Heart left ventricle (tissue), 13 donors: ENCODE measurements around the gene FPR1.

ENCODE experiments used
- POLR2A ChIP-seq, 2 donors: fragments of 450-650 bp; IDR thresholded peaks; one replicate each; pipeline ENCODE4 v1.6.1; 2017; ENCODE audit warnings: antibody characterized with exemption in 2 of 2, mild to moderate bottlenecking in 2 of 2, moderate library complexity in 2 of 2
- TF ChIP-seq, protein P1 (sequence below), 12 donors: fragments of 200-600 bp; sonication (generic) in 4 of 12; IDR thresholded peaks; one replicate each; pipeline versions ENCODE4 v1.5.0 to v1.8.0; 2018 to 2022; ENCODE audit warnings: antibody characterized with exemption in 12 of 12, mild to moderate bottlenecking in 5 of 12
- donor health status: ischemic (EF 13 %, LVEDD 7.1; RV severe dilation, severe dysfunction).
- donor health status: DM: no; HTN: yes; CAD: no.
- donor health status: DM: no; HTN: no; CAD: no.
- donor health status: ischemic (EF 25% LVEDD 6.9; RV normal size, moderate dysfunction).
- donor health status: ischemic (EF 25% LVEDD 5.7; RV mildly dilated, moderate dysfunction).
- donor health status: ischemic (EF 35%, LVEDD 5.7; RV mildly dilated, moderate dysfunction).
- donor health status: nonischemic (EF 11% LVEDD 7.7; RV severe dilation, severe dysfunction).
- donor health status: DM: yes; HTN: yes; CAD: no.
- donor health status: PGD.
- donor health status: ischemic (EF 29% LVEDD 5.4; RV normal size, mild dysfunction).
- donor health status: nonischemic (EF 23%, LVEDD 6.1; RV moderate dilation, normal function).

DNA sequence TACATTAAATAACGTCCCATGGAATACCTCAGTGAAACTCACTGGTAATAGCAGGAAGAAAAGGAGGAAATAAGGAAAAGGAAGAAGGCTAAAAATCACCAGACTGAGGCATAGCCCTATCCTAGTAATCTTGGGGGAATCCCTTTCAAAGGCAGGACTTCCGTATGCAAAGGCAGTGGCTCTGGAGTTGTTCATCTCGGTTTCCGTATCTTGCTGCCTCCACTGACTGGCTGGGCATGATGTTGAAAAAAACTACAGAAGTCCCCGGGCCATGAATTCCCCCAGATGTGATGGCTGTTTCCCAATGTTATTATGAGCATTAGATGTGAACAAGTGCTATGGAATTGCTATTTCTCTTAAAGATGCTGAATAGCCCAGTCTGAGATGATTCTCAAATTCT lies 14.8 kb upstream of the FPR1 start:
- TF ChIP-seq, protein P1, sequence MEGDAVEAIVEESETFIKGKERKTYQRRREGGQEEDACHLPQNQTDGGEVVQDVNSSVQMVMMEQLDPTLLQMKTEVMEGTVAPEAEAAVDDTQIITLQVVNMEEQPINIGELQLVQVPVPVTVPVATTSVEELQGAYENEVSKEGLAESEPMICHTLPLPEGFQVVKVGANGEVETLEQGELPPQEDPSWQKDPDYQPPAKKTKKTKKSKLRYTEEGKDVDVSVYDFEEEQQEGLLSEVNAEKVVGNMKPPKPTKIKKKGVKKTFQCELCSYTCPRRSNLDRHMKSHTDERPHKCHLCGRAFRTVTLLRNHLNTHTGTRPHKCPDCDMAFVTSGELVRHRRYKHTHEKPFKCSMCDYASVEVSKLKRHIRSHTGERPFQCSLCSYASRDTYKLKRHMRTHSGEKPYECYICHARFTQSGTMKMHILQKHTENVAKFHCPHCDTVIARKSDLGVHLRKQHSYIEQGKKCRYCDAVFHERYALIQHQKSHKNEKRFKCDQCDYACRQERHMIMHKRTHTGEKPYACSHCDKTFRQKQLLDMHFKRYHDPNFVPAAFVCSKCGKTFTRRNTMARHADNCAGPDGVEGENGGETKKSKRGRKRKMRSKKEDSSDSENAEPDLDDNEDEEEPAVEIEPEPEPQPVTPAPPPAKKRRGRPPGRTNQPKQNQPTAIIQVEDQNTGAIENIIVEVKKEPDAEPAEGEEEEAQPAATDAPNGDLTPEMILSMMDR (IDR thresholded peaks at IDR 0.05): no peak
- no peak for TF ChIP-seq POLR2A (IDR thresholded peaks at IDR 0.05)
